Measurements from ENCODE around the gene SPIC.

- no peak for TF ChIP-seq POLR2A (IDR thresholded peaks at IDR 0.05; ENCODE audit: low read length)
- TF ChIP-seq GATA1 (IDR thresholded peaks at IDR 0.05; ENCODE audit: low read depth, low read length), result no peak
Measured at GRCh38 chr12:101475751-101476305, 692 bp downstream of the SPIC start.
